AG04450 (cell line): ENCODE data around the gene KXD1. TPM values are rescaled to one million over a fixed set of nuclear protein-coding genes. Genes with fewer than 3 reads are reported as not detected.

Experiments
- CTCF ChIA-PET: fragments of 300-600, 350-600 bp; formaldehyde crosslinking; extraction: SDS; loops from one replicate; lab custom pipeline; 2022; ENCODE audit warnings: antibody characterized with exemption, inconsistent platforms; lab: Charles Lee
- POLR2A ChIA-PET: fragments of 350-600 bp; formaldehyde crosslinking; extraction: SDS; loops from one replicate; lab custom pipeline; 2021; ENCODE audit warnings: antibody characterized with exemption, inconsistent platforms; lab: Yijun Ruan, JAX
- DNase-seq: peaks from one replicate; pipeline ENCODE4 v3.0.0-alpha.2; 2011; ENCODE audit warnings: low read depth, low spot score
- H3K27ac ChIP-seq: one replicate; pipeline ENCODE4 v1.5.1; 2012; ENCODE audit warnings: low read depth, low read length, control low read depth
- H3K27me3 ChIP-seq: one replicate; pipeline ENCODE4 v1.6.0; 2012; ENCODE audit warnings: low read length; ENCODE audit not compliant: control insufficient read depth, insufficient read depth
- H3K4me3 ChIP-seq: 2 replicates; pipeline ENCODE4 v1.5.1; 2011; ENCODE audit warnings: mild to moderate bottlenecking, low read depth, low read length, control low read depth
- H3K9me3 ChIP-seq: 2 replicates; pipeline ENCODE4 v1.5.1; 2012; ENCODE audit warnings: low read length; ENCODE audit not compliant: control insufficient read depth, insufficient read depth
- CTCF ChIP-seq: IDR thresholded peaks from 2 replicates; pipeline ENCODE4 v1.5.1; 2011; ENCODE audit warnings: low read depth, low read length, control low read depth, inconsistent platforms
- polyA plus RNA-seq: library from polyadenylated mRNA; depleted of rRNA; stranded (reverse); fragments of >200 nt; gene quantifications from 2 replicates; pipeline ENCODE4 v1.2.3, GENCODE V29; 2011

Gene KXD1
- polyA plus RNA-seq, 1 experiment: 77.3 TPM

DNA sequence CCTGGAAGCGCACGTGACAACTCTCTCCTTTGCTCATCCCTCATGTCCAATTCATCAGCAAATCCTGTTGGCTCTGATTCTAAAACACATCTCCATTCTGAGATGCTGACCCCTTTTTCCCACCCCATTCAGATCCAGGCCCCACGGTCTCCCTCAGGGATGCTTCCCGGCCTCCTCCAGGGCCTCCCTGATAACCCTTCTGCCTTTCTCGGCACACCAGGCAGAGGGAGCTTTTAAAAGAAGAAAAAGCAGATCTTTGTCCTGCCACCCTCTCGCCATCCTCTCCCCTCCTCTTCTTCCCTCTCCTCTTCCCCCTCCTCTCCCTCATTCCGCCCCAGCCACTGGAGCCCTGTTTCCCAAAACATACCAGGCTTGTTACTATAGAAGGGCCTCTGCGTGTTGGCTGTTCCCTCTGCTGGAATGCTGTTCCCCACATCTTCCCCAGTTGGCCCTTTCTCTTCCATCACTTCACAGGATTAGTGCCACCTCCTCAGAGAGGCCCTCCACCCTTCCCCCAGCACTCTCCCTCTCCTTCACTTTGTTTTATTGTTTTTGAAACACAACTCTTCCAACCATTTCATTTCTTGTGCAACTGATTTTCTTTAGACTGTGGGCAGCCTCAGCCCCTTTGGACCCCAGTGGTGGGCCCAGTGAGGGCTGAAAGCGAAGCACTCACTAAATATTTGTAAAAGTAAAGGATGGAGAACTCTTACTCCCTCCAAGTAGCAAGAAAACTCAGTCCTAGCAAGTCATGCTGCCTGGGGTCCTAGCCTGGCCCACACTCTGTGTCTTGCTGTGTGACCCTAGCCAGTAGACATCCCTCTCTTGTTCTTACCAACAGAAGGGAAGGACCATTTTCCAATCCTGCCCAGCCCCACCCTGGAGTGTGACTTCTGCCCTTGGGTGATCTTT, 51.4 kb downstream of the KXD1 start:
- H3K4me3 ChIP-seq: no peak overlapping the region
- no peaks in the 10 kb centered on the region; the same call in 1 of the 2 replicates for H3K9me3 ChIP-seq
- ChIA-PET CTCF (interaction anchor here (0.6 kb wide), 1 partner anchor 68 kb away, joined by 3 read pairs; no protein-coding TSS in a partner anchor), POLR2A (no interaction called here)
- H3K27ac ChIP-seq: no peak overlapping the region
- H3K27me3 ChIP-seq: peaks cover 86% of the 10 kb centered on the region
- DNase-seq: no peak
- TF ChIP-seq CTCF: no peak

GRCh38 chr19:18609717-18610051, 52.0 kb downstream of the KXD1 start:
- Histone ChIP-seq H3K27ac (no peak overlapping the region), H3K9me3 (no peaks in the 10 kb centered on the region; the same call in 1 of the 2 replicates), H3K27me3 (peaks cover 86% of the 10 kb centered on the region), H3K4me3 (no peak overlapping the region)
- CTCF ChIA-PET: no interaction called here
- no peak for DNase-seq
- no peak for TF ChIP-seq CTCF
- POLR2A ChIA-PET: no interaction called here

DNA sequence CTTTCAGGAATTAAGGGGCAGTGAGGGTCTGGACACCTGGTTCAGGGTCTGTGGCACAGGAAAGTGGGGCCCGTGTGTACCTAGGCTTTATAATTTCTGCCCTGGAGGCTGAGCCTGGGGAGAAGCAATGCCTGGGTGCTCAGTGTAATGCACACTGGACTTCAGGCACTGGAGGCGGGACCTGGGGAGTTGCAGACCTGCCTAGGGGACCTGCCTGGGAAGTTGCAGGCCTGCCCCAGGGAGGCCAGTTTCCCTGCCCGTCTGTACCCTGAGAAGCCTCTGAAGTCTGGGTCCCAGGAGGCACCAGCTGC, 52.5 kb downstream of the KXD1 start:
- CTCF ChIA-PET: no interaction called here
- TF ChIP-seq CTCF: no peak
- no peak for DNase-seq
- H3K4me3 ChIP-seq: no peak overlapping the region
- H3K27me3 ChIP-seq: peaks cover 83% of the 10 kb centered on the region
- no peaks in the 10 kb centered on the region; the same call in 1 of the 2 replicates for H3K9me3 ChIP-seq
- H3K27ac ChIP-seq: no peak overlapping the region
- POLR2A ChIA-PET: no interaction called here

DNA sequence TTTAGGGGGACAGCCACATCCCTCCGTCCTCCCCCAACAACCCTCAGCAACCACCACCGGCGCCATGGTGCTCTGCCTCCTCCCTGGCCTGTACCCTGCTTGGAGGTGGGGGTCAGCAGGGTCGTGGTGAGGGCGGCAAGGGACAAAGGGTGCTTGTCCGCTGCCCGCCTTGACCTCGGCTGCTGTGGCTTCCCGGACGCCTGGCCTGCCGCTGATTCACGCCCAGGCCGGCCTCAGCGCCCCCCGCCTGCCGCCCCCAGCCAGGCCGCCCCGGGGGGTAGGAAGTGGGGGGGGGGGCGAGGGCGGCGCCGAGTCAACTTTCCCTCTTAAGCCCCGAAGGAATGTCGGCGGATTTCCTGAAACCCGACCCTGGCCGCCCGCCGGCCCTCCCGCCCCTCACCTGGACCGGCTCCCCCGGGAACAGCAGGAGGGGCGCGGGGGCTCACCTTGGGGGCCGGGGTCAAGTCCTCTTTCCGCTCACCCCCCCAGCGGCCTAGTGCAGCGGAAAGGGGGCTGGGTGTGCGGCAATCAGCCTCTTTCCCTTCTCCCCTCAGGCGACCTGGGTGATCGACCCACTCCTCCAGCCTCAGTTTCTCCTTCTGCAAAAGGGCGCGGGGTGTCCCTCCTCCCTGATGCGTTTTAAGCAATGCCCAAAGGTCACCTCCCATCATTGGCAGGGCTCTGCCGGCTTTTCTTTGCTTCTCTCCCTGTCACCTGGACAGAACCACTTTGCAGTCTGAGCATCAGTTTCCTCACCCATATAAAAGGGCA, 53.1 kb downstream of the KXD1 start:
- ChIA-PET POLR2A (no interaction called here), CTCF (no interaction called here)
- Histone ChIP-seq H3K27ac (no peak overlapping the region), H3K4me3 (no peak overlapping the region), H3K9me3 (no peaks in the 10 kb centered on the region; the same call in 1 of the 2 replicates), H3K27me3 (peaks cover 77% of the 10 kb centered on the region)
- TF ChIP-seq CTCF: no peak
- no peak for DNase-seq
